Measurements from ENCODE around the gene FBXO40.

FBXO40 gene

GRCh38 chr3:121662742-121663141 is 69.6 kb downstream of the FBXO40 start:
- no peak for DNase-seq (ENCODE audit: low spot score)

GRCh38 chr3:121663171-121663847 is 70.1 kb downstream of the FBXO40 start:
- no peak for DNase-seq (ENCODE audit: low spot score)

- no peak for DNase-seq (ENCODE audit: low spot score)
These were observed 72.3 kb downstream of the FBXO40 start for GRCh38 chr3:121665488-121665887.

- no peak for DNase-seq (ENCODE audit: low spot score)
These were observed 74.2 kb downstream of the FBXO40 start for GRCh38 chr3:121667333-121667732.

- no peak for DNase-seq (ENCODE audit: low spot score)
These were observed 77.5 kb downstream of the FBXO40 start for GRCh38 chr3:121670676-121671075.

GRCh38 chr3:121677141-121677540 is 84.0 kb downstream of the FBXO40 start:
- no peak for DNase-seq (ENCODE audit: low spot score)
